Measurements from ENCODE around the gene DDC.

Gene DDC, protein sequence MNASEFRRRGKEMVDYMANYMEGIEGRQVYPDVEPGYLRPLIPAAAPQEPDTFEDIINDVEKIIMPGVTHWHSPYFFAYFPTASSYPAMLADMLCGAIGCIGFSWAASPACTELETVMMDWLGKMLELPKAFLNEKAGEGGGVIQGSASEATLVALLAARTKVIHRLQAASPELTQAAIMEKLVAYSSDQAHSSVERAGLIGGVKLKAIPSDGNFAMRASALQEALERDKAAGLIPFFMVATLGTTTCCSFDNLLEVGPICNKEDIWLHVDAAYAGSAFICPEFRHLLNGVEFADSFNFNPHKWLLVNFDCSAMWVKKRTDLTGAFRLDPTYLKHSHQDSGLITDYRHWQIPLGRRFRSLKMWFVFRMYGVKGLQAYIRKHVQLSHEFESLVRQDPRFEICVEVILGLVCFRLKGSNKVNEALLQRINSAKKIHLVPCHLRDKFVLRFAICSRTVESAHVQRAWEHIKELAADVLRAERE

DNA sequence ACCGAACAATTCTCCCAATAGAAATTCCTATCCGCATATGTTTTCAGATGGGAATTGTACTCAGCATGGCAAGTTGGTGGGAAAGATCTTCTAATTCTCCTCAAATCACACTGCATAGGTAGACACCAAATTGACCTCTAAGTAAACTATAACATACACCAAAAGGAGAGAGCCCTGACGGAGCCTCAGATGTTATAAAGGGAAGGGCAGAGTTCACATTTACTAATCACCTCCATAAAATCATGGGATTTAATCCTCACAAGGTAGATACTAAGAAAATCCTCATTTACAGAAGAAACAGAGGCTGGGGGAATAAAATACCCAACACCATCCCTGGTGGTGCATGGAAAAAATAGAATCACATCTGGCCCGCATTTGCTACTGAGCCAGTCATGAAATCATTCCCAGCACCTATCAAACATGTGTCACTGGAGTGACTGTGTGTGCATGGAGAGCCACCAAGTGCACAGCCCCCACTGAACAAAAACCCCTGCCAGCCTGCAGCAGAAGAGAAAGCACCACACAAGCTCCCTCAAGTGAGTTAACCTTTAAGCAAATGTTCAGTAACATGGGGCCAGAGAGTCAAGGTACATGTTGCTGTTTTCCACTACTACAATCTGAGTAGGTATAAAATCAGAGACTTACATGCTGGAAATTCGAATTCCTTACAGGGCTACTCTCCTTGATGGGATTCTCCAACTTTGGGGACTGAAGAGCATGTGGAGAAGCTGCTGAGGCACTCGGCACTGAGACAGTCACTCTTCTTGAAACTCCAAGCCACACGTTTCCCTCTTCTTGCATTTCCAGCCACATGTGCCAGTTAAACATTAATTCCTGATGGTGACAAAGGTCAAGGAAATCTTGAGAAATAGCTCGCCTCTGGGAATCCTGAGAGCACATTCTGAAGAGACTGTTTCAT is at the start of gene DDC:
DDC (minus strand) TSS at position 766 of the 919 bp plus-strand sequence. CDS start 21,320 bp downstream, outside the sequence.
- no peak for DNase-seq (ENCODE audit: low read depth)
- TF ChIP-seq, protein P1, sequence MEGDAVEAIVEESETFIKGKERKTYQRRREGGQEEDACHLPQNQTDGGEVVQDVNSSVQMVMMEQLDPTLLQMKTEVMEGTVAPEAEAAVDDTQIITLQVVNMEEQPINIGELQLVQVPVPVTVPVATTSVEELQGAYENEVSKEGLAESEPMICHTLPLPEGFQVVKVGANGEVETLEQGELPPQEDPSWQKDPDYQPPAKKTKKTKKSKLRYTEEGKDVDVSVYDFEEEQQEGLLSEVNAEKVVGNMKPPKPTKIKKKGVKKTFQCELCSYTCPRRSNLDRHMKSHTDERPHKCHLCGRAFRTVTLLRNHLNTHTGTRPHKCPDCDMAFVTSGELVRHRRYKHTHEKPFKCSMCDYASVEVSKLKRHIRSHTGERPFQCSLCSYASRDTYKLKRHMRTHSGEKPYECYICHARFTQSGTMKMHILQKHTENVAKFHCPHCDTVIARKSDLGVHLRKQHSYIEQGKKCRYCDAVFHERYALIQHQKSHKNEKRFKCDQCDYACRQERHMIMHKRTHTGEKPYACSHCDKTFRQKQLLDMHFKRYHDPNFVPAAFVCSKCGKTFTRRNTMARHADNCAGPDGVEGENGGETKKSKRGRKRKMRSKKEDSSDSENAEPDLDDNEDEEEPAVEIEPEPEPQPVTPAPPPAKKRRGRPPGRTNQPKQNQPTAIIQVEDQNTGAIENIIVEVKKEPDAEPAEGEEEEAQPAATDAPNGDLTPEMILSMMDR (IDR thresholded peaks at IDR 0.05; ENCODE audit: insufficient read depth, low read depth, low read length, missing control alignments), result no peak
- no peak within 1 kb of the TSS for H3K4me3 ChIP-seq (ENCODE audit: low read depth, low read length)

DNA sequence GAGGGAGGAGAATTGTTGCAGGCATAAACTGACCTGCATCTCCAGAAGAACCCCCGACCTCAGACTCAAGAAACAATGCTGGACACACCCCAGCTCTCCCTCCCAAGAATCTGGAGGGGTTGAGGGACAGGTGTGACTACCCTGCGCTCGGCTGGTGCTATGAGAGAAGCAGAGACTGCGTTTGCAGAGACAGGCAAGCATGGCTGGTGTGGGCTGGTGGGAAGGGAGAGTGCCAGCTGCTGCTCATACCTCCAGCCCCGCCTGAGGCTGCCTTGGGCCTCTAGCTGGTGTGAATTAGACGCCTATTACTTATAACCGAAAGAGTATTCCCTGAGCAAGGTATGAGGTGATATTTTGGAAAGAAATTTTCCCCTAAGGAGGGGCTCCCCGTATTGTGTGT is 48.3 kb upstream of the DDC start:
- TF ChIP-seq, protein P1 (IDR thresholded peaks at IDR 0.05; ENCODE audit: insufficient read depth, low read depth, low read length, missing control alignments), result no peak
- no peak overlapping the region for H3K4me3 ChIP-seq (ENCODE audit: low read depth, low read length)
- DNase-seq (ENCODE audit: low read depth), result no peak

GRCh38 chr7:50612704-50613103 is 47.5 kb upstream of the DDC start:
- no peak for DNase-seq (ENCODE audit: low read depth)
- TF ChIP-seq, protein P1 (IDR thresholded peaks at IDR 0.05; ENCODE audit: insufficient read depth, low read depth, low read length, missing control alignments), result no peak
- no peak overlapping the region for H3K4me3 ChIP-seq (ENCODE audit: low read depth, low read length)

- TF ChIP-seq, protein P1 (IDR thresholded peaks at IDR 0.05; ENCODE audit: insufficient read depth, low read depth, low read length, missing control alignments), result no peak
- no peak for DNase-seq (ENCODE audit: low read depth)
- no peak overlapping the region for H3K4me3 ChIP-seq (ENCODE audit: low read depth, low read length)
Observed at GRCh38 chr7:50610521-50611277, 45.5 kb upstream of the DDC start.

DNA sequence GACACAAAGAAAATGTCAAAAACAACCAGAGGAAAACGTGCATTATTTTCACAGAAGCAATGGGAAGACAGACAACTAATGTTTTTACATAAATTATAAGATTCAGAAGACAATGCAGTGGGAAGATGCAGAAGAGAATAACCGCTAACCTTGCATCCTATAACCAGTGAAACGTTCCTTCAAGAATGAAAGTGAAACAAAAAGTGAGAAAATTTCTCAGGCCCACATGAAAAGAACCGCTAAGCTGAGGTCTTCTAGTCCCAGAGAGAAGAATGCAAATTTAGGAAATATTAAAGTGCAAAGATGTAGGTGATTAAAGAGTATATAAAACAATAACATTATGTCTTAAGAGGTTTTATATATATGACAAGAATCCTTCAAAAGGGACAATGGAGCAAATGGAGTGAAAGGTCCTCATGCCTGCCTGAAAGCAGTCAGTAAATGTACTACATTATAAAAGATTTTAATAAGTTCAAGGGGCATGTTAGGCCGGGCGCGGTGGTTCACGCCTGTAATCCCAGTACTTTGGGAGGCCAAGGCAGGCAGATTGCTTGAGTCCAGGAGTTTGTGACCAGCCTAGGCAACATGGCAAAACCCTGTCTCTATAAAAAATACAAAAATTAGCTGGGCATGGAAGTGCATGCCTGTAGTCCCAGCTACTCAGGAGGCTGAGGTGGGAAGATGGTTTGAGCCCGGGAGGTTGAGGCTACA is 43.1 kb upstream of the DDC start:
- H3K4me3 ChIP-seq (ENCODE audit: low read depth, low read length), result no peak overlapping the region
- no peak for DNase-seq (ENCODE audit: low read depth)
- TF ChIP-seq, protein P1 (IDR thresholded peaks at IDR 0.05; ENCODE audit: insufficient read depth, low read depth, low read length, missing control alignments), result no peak

All from GM12865 (cell line).